ENCODE results near the gene CD3D.
A peak's percentile ranks its signal among the peaks of the same experiment; 100 is the strongest.
"Not testable (repeated sequence)": the region's sequence is repeated elsewhere in the genome, so short reads cannot be mapped to it uniquely, and the experiment has no call there.

CD3D gene

DNA sequence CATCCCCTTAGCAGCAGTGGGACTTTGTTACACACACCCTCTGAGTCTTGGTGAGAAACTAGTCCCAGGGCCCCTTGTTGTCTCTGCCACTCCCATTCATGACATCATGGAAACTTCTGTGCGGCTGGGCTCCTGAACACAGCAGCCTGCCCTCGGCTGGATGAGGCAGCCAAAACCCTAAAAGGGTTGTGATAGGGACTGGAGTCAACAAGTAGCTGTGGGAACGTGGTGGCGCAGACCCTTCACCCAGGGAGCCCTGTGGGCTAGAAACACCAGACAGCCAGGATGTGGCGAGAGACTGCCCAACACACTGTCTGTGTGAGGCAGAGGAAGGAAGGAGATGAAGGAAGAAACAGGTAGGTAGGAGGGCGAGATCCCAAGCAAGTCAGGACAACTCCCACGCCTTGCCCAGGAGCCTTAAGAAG lies 3.9 kb downstream of the CD3D start:
- DNase-seq = no peak

GRCh38 chr11:118334745-118335144 lies 7.8 kb downstream of the CD3D start:
- DNase-seq = no peak

DNA sequence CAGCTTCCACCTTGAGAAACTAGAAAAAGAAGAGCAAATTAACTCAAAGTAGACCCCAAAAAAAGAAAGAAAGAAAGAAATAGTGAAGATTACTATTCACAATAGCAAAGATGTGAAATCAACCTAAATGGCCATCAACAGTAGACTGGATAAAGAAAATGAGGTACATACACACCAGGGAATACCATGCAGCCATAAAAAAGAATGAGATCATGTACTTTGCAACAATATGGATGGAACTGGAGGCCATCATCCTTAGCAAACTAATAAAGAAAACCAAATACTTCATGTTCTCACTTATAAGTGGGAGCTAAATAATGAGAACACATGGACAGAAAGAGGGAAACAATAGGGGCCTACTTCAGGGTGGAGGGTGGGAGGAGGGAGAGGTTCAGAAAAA lies 13.8 kb downstream of the CD3D start:
- no peak for DNase-seq

GRCh38 chr11:118325283-118325682 lies 17.2 kb downstream of the CD3D start:
- DNase-seq = no peak

DNA sequence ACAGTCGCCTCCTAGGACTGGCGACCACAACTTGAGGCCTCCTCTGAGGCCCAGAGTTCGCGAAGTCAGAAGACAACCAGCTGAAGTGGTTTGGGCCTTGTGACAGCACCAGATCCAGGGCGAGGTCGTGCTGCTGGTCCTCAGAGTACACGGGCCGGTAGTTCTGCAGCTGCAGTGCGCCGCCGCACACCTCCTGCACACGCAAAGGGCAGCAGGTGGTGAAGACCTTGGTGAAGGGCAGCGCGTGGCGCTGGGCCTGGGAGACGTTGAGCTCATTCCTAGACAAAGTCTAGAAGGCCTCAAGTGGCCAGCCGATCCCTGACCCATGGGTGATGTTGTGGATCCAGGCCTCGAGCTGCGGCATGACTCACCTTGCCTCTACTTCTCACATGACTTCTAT lies 19.8 kb downstream of the CD3D start:
- no peak for DNase-seq

DNA sequence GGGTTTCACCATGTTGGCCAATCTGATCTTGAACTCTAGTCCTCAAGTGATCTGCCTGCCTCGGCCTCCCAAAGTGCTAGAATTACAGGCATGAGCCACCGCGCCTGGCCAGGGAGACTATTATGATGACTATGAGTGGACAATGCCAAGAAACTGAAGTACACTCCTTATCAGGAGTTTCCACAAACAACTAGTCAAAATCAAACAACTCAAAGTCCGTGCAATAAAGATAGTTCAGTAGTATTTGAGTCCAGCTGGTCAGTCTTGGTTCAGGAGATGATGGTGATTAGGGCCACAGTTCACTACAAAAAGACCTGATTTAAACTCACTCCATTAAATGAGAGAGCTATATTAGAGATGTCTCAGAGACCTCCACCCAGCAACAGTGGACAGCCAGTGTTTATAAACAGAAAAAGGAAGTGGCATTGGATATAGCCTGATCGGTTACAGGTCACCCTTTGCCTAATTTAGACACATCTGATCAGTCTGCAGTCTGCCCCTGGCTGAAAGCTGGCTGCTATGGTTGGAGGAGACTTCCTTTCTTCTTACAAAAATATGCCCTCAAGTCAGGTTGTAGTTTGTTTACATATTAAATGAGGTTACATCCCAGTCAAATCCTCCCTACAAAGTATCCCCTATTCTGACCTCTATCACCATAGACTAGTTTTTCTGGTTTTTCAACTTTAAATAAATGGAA lies 21.0 kb downstream of the CD3D start:
- no peak for DNase-seq

DNA sequence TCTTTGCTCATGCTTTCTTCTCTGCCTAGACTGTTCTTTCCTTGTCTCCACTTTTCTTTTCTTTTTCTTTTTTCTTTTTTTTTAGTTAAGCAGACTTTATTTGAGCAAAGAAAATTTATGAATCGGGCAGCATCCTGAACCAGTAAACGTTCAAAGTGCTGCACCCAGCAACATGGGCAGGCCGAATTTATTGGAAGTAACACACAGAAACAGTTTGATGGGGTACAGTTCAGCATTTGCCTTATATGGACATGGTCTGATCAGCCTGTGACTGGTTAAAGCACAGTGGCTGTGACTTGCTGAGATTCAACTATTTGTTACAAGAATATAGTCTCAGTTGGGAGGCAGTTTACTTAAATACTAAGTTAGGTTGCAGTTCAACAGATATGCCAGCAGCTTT lies 22.0 kb downstream of the CD3D start:
- DNase-seq = no peak

- peak in 1 of 2 donors; percentile 34 for DNase-seq
Measured at GRCh38 chr11:118319337-118319707, 23.2 kb downstream of the CD3D start.

- no peak for DNase-seq
Measured at GRCh38 chr11:118318581-118319336, 23.7 kb downstream of the CD3D start.

DNA sequence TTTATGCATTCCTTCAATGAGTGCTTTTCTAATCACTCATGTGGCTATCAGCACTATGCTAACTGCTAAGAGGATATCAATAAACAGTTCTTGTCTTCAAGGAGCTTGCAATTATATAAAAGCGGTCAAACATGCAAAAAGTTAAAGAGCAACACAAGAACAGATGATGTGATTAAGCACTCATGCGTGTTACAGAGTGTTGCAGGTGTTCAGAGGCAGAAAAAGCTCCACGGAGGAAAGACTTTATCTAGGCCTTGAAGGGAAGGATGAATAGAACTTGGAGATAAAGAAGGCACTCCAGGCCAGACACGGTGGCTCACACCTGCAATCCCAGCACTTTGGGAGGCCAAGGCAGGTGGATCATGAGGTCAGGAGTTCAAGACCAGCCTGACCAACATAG lies 24.4 kb downstream of the CD3D start:
- no peak for DNase-seq

DNA sequence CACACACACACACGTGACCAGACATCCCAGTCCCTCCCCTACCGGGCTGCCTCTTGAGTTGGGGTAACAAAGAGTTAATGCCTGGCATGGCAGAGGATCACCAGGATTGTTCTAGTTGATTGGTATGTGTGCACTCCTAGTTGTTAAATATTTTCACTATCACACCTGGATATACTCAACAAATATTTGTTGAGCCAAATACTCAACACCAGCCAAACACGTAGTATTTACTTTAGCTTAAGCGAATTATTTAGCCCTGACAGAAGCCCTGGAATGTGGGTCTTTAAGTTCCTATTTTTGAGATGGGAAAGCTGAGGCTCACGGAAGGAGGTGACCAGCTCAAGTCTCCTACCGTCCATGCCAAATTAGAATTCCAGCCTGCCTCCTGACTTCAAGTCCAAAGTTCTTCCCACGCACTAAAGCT lies 27.5 kb downstream of the CD3D start:
- DNase-seq = no peak

DNA sequence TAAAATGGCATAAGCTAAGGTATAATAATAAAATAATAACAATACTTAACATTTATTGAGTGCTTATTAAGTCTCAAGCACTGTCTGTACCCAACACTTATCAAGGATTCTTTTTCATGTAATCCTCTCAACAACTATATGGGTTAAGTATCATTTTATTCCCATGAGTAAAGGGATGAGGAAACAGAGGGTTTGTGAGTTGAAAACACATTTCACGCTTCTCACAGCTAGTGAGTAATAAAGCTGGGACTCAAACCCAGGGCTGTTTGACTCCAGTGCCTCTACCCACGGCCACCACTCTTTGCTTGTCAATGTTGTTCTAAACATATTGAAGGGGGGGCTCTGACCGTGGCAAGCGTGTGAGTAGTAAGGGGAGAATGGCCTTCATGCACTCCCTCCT lies 29.3 kb downstream of the CD3D start:
- no peak for DNase-seq

DNA sequence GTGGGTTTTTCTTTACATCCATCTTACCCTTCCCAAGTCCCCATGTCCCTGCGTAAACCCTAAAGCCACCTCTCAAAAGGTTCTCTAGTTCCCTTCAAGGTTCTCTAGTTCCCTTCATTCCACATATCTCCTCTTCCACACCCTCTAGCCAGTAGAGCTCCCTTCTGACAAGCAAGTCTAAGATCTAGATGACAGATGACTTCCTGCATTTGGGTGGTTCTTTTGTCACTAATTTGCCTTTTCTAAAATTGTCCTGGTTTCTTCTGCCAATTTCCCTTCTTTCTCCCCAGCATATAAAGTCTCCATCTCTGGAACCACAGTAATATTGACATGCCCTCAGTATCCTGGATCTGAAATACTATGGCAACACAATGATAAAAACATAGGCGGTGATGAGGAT lies 30.2 kb downstream of the CD3D start:
- no peak for DNase-seq

DNA sequence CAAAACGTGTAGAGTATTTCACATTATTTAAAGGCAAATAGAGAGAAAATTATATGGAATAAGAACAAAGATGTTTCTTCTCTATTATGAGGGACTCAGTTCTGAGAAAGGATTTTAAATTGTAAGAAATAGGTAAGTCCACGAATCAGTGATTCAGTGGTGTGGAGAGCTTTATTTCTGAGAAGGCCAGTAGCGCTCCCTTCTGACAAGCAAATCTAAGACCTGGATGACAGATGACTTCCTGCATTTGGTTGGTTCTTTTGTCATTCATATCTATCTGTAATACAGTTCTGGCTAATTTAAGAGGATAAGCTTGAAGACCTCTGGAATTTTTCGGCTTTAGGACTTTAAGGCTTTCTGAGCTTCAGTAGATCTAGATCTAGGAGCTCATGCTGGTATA lies 31.0 kb downstream of the CD3D start:
- no peak for DNase-seq

DNA sequence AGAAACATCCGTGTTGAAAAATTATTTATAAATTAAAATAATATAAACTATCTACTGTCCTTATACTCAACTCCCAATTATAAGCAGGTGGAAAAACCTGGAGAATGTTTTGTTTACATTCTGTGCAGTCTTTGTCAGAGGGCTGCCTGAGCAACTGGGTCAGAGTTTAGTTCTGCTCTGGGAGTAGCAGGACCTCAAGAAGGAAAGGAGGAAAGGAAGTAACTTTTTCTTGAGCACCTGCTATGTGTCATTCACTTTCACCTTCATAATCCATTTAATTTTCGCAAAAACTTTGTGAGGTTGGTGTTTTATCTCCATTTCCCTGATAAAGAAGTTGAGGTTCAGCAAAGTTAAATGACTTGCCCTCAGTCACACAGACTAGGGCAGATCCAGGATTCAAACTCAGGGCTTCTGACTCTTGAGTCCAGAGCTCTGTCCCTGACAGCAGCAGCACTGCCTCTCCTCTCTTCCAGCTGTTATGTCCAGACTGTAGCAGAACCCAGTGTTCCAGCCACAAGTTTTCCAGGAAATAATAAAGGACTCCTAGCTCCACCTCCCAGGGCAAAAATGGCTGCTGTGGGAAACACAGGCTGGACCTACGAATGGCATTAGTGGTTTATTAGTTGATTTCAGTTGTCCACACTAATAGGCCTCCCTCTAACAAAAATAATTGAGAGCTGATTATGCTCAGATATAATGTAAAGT lies 31.6 kb downstream of the CD3D start:
- DNase-seq = no peak

DNA sequence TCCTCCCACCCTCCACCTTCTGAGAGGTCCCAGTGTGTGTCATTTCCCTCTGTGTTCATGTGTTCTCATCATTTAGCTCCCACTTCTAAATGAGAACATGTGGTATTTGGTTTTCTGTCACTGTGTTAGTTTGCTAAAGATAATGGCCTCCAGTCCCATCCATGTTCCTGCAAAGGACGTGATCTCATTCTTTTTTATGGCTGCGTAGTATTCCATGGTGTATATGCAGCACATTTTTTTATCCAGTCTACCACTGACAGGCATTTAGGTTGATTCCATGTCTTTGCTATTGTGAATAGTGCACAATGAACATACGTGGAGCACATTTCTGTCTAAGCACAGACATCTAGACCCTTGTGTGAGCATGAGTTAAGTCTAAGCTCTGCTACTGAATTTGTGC lies 32.2 kb downstream of the CD3D start:
- DNase-seq = no peak

DNA sequence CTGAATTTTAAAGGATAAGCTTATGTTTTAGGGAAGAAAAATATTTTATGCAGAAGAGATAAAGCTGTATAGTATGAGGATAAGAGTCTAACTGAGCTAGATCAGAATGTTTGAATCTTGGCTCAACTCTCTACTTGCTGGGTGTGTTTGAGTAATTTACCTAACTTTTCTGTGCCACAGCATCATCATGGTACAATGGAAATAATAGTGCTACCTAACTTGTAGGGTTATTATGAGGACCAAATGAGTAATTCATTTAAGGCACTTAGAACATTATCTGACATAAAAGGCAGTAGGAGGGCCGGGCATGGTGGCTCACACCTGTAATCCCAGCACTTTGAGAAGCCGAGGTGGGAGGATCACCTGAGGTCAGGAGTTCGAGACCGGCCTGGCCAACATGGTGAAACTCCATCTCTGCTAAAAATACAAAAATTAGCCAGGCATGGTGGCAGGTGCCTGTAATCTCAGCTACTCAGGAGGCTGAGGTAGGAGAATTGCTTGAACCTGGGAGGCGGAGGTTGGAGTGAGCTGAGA lies 33.4 kb downstream of the CD3D start:
- DNase-seq = not testable (repeated sequence)

DNA sequence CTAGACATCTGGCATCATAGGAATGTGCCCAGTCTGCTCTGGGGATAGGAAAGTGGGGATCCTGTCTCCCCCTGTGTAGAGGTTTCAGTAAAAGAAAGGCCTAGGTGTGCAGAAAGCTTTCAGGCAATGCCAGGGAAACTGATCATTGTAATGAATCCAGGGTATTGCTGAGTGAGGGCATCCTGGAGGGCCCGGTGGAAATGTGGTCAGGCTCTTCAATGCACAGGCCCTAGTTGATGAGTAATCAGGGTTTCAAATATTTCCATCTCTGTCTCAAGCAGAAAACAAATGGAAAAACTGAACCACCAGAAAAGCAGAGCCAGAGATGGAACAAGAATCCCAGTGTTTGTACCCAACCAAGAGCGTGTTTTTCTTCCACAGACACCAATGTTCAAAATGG lies 35.9 kb downstream of the CD3D start:
- no peak for DNase-seq

GRCh38 chr11:118305726-118306125 lies 36.8 kb downstream of the CD3D start:
- DNase-seq = no peak

- DNase-seq = no peak
Measured at GRCh38 chr11:118304568-118305248, 37.8 kb downstream of the CD3D start, which contains the start of gene CD3E. CD3E (plus strand) TSS chr11:118304730; CDS start chr11:118304953, 223 bp downstream.

- no peak for DNase-seq
Measured at GRCh38 chr11:118304227-118304567, 38.3 kb downstream of the CD3D start.

GRCh38 chr11:118301600-118302195 lies 40.8 kb downstream of the CD3D start:
- DNase-seq = no peak

Data from hippocampal formation (tissue), 2 donors.